ENCODE results near the gene CEL. TPM values are rescaled to one million over a fixed set of nuclear protein-coding genes. Genes with fewer than 3 reads are reported as not detected.

Gene CEL
- total RNA-seq, 4 donors from 2014 or later, result 0.75 TPM; not detected in 3

- TF ChIP-seq CTCF (IDR thresholded peaks at IDR 0.05; ENCODE audit: low read depth), result no peak
Measured at GRCh38 chr9:133105461-133105770, 43.6 kb downstream of the CEL start.

GRCh38 chr9:133106511-133107244 lies 44.9 kb downstream of the CEL start:
- no peak for TF ChIP-seq CTCF (IDR thresholded peaks at IDR 0.05; ENCODE audit: low read depth)

GRCh38 chr9:133107245-133107722 lies 45.5 kb downstream of the CEL start:
- no peak for TF ChIP-seq CTCF (IDR thresholded peaks at IDR 0.05; ENCODE audit: low read depth)

- TF ChIP-seq CTCF (IDR thresholded peaks at IDR 0.05; ENCODE audit: low read depth), result no peak
Measured at GRCh38 chr9:133107961-133108793, 46.4 kb downstream of the CEL start.

GRCh38 chr9:133108794-133109641 lies 47.2 kb downstream of the CEL start:
- no peak for TF ChIP-seq CTCF (IDR thresholded peaks at IDR 0.05; ENCODE audit: low read depth)

GRCh38 chr9:133109931-133110650 lies 48.3 kb downstream of the CEL start:
- no peak for TF ChIP-seq CTCF (IDR thresholded peaks at IDR 0.05; ENCODE audit: low read depth)
